Neural cell (in vitro differentiated cells): ENCODE data around the gene PRSS33. TPM values are rescaled to one million over a fixed set of nuclear protein-coding genes. Genes with fewer than 3 reads are reported as not detected.

ENCODE experiments used
- H2AFZ ChIP-seq: fragments of 200-600, 300-800 bp; sonication (generic), shearing (Covaris generic); 2 replicates; pipeline ENCODE4 v1.6.0; 2014; ENCODE audit warnings: low read depth, mild to moderate bottlenecking, antibody characterized with exemption, low read length, moderate library complexity
- H3F3A ChIP-seq: fragments of 200-600 bp; shearing (Covaris generic); 2 replicates; pipeline ENCODE4 v1.6.1; 2016; ENCODE audit warnings: mild to moderate bottlenecking, moderate library complexity, mixed read lengths, antibody characterized with exemption, low read length; ENCODE audit not compliant: insufficient read depth, poor library complexity, severe bottlenecking
- H3K27ac ChIP-seq: fragments of 200-600, 300-800 bp; sonication (generic), shearing (Covaris generic); 2 replicates; pipeline ENCODE4 v1.5.1; 2014; ENCODE audit warnings: mild to moderate bottlenecking, low read length, moderate library complexity
- H3K27me3 ChIP-seq: fragments of 300-800, 200-600 bp; sonication (generic), shearing (Covaris generic); 2 replicates; pipeline ENCODE4 v1.6.0; 2014; ENCODE audit warnings: mild to moderate bottlenecking, low read depth, low read length, moderate library complexity; ENCODE audit not compliant: insufficient read depth
- H3K36me3 ChIP-seq: fragments of 300-800, 200-600 bp; sonication (generic), shearing (Covaris generic); 2 replicates; pipeline ENCODE4 v1.5.1; 2014; ENCODE audit warnings: mild to moderate bottlenecking, antibody characterized with exemption, low read length, moderate library complexity; ENCODE audit not compliant: insufficient read depth
- H3K4me2 ChIP-seq: fragments of 300-800, 200-600 bp; sonication (generic), shearing (Covaris generic); 2 replicates; pipeline ENCODE4 v1.6.0; 2014; ENCODE audit warnings: mild to moderate bottlenecking, low read length
- H3K4me3 ChIP-seq: fragments of 300-800, 200-600 bp; sonication (generic), shearing (Covaris generic); 2 replicates; pipeline ENCODE4 v1.5.1; 2014; ENCODE audit warnings: mild to moderate bottlenecking, low read length, moderate library complexity
- H3K79me2 ChIP-seq: fragments of 200-600 bp; shearing (Covaris generic); replicated peaks from 2 replicates; pipeline ENCODE4 v1.6.0; 2014; ENCODE audit warnings: mild to moderate bottlenecking, low read length, moderate library complexity; ENCODE audit not compliant: insufficient read depth
- H3K9ac ChIP-seq: fragments of 300-800, 200-600 bp; sonication (generic), shearing (Covaris generic); 2 replicates; pipeline ENCODE4 v1.6.1; 2016; ENCODE audit warnings: mild to moderate bottlenecking, low read length, mixed read lengths
- H3K9me2 ChIP-seq: fragments of 200-600 bp; shearing (Covaris generic); 2 replicates; pipeline ENCODE4 v1.6.1; 2016; ENCODE audit warnings: mild to moderate bottlenecking, low read length, mixed read lengths; ENCODE audit not compliant: insufficient read depth
- H3K9me3 ChIP-seq: fragments of 200-600, 300-800 bp; sonication (generic), shearing (Covaris generic); 2 replicates; pipeline ENCODE4 v1.6.1; 2016; ENCODE audit warnings: mild to moderate bottlenecking, mixed run types, low read length, moderate library complexity, mixed read lengths
- H4K20me1 ChIP-seq: fragments of 200-600 bp; shearing (Covaris generic); 2 replicates; pipeline ENCODE4 v1.6.1; 2016; ENCODE audit warnings: mild to moderate bottlenecking, mixed run types; ENCODE audit not compliant: insufficient read depth
- EP300 ChIP-seq: fragments of 450-650 bp; conservative IDR thresholded peaks from 2 replicates; pipeline ENCODE4 v1.6.1; 2014; ENCODE audit warnings: antibody characterized with exemption, mild to moderate bottlenecking, moderate library complexity; ENCODE audit not compliant: poor library complexity, severe bottlenecking
- EZH2 ChIP-seq: fragments of 200-600, 300-800 bp; shearing (Covaris generic), sonication (generic); IDR thresholded peaks from 2 replicates; pipeline ENCODE4 v1.6.1; 2014; ENCODE audit warnings: antibody characterized with exemption, low read length, borderline replicate concordance, mild to moderate bottlenecking; ENCODE audit not compliant: insufficient read depth, poor library complexity, severe bottlenecking
- MXI1 ChIP-seq: fragments of 450-650 bp; conservative IDR thresholded peaks from 2 replicates; pipeline ENCODE4 v1.6.1; 2014; ENCODE audit warnings: antibody characterized with exemption, mild to moderate bottlenecking; ENCODE audit not compliant: poor library complexity, severe bottlenecking
- POLR2AphosphoS5 ChIP-seq: IDR thresholded peaks from 2 replicates; pipeline ENCODE4 v1.6.1; 2012
- RAD21 ChIP-seq: fragments of 450-650 bp; conservative IDR thresholded peaks from 2 replicates; pipeline ENCODE4 v1.6.1; 2014; ENCODE audit warnings: antibody characterized with exemption, mild to moderate bottlenecking, moderate library complexity
- REST ChIP-seq: IDR thresholded peaks from 2 replicates; pipeline ENCODE4 v1.6.1; 2012; ENCODE audit warnings: borderline replicate concordance
- SMC3 ChIP-seq: fragments of 450-650 bp; conservative IDR thresholded peaks from 2 replicates; pipeline ENCODE4 v1.6.1; 2014; ENCODE audit warnings: antibody characterized with exemption, mild to moderate bottlenecking, moderate library complexity; ENCODE audit not compliant: poor library complexity
- TAF1 ChIP-seq: IDR thresholded peaks from 2 replicates; pipeline ENCODE4 v1.6.1; 2012; ENCODE audit warnings: low read depth
- polyA plus RNA-seq: library from polyadenylated mRNA; depleted of rRNA; stranded (reverse); fragments of >200 nt; gene quantifications from 2 replicates; pipeline ENCODE4 v1.2.3, GENCODE V29; 2014
- TF ChIP-seq, protein P1 (sequence below): fragments of 450-650 bp; IDR thresholded peaks from 2 replicates; pipeline ENCODE4 v1.5.1; 2014; ENCODE audit warnings: antibody characterized with exemption, mild to moderate bottlenecking, moderate library complexity; ENCODE audit not compliant: poor library complexity, severe bottlenecking

The PRSS33 gene
- polyA plus RNA-seq, 1 donor from 2014 or later: not detected

GRCh38 chr16:2770057-2770951 lies 17.1 kb downstream of the PRSS33 start:
- Histone ChIP-seq H3K9ac (no peak overlapping the region), H3K79me2 (peaks cover 16% of the 10 kb centered on the region), H3K9me2 (no peaks in the 10 kb centered on the region), H3K27me3 (no peaks in the 10 kb centered on the region), H3K9me3 (peaks cover 11% of the 10 kb centered on the region), H3F3A (no peaks in the 10 kb centered on the region), H2AFZ (no peak overlapping the region), H3K36me3 (peaks cover 30% of the 10 kb centered on the region), H3K4me3 (no peak overlapping the region), H3K4me2 (no peak overlapping the region), H4K20me1 (no peaks in the 10 kb centered on the region), H3K27ac (no peak overlapping the region)
- TF ChIP-seq, protein P1, sequence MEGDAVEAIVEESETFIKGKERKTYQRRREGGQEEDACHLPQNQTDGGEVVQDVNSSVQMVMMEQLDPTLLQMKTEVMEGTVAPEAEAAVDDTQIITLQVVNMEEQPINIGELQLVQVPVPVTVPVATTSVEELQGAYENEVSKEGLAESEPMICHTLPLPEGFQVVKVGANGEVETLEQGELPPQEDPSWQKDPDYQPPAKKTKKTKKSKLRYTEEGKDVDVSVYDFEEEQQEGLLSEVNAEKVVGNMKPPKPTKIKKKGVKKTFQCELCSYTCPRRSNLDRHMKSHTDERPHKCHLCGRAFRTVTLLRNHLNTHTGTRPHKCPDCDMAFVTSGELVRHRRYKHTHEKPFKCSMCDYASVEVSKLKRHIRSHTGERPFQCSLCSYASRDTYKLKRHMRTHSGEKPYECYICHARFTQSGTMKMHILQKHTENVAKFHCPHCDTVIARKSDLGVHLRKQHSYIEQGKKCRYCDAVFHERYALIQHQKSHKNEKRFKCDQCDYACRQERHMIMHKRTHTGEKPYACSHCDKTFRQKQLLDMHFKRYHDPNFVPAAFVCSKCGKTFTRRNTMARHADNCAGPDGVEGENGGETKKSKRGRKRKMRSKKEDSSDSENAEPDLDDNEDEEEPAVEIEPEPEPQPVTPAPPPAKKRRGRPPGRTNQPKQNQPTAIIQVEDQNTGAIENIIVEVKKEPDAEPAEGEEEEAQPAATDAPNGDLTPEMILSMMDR: no peak

- no peak overlapping the region for H3K27ac ChIP-seq
- no peak overlapping the region for H3K4me3 ChIP-seq
- peaks cover 17% of the 10 kb centered on the region for H3K9me3 ChIP-seq
- H3K27me3 ChIP-seq: no peaks in the 10 kb centered on the region
- H2AFZ ChIP-seq: no peak overlapping the region
- H3K9me2 ChIP-seq: no peaks in the 10 kb centered on the region
- peaks cover 35% of the 10 kb centered on the region for H3K36me3 ChIP-seq
- TF ChIP-seq EP300 (no peak), SMC3 (no peak), POLR2AphosphoS5 (no peak), RAD21 (no peak), TAF1 (no peak), REST (no peak), MXI1 (no peak), EZH2 (no peak)
- TF ChIP-seq, protein P1: no peak
- no peak overlapping the region for H3K9ac ChIP-seq
- no peak overlapping the region for H3K4me2 ChIP-seq
- peaks cover 12% of the 10 kb centered on the region for H3K79me2 ChIP-seq
- no peaks in the 10 kb centered on the region for H4K20me1 ChIP-seq
- H3F3A ChIP-seq: no peaks in the 10 kb centered on the region
These were observed 17.7 kb downstream of the PRSS33 start for GRCh38 chr16:2769675-2770056.
